Heart left ventricle (tissue), 16 donors: ENCODE results near the gene APP. TPM values are rescaled to one million over a fixed set of nuclear protein-coding genes. Genes with fewer than 3 reads are reported as not detected.

Experiments used
- ATAC-seq, 4 donors: fragments of 200-7000 bp; cut with Tn5 transposase; one replicate each; pipeline ENCODE4 v1.9.1; 2020 to 2022; ENCODE audit warnings: moderate library complexity in 4 of 4, mild to moderate bottlenecking in 3 of 4, moderate number of reproducible peaks in 1 of 4
- DNase-seq, 5 donors: peaks; one replicate each; pipeline ENCODE4 v3.0.0-alpha.2; 2020
- H3K27ac ChIP-seq, 12 donors: fragments of 200-600 bp; sonication (generic) in 4 of 12; one replicate each; pipeline versions ENCODE4 v1.5.0 to v1.8.0; 2016 to 2022; ENCODE audit warnings: mild to moderate bottlenecking in 2 of 12
- H3K27me3 ChIP-seq, 9 donors: fragments of 200-600 bp; sonication (generic) in 2 of 9; one replicate each; pipeline versions ENCODE4 v1.5.1 to v1.8.0; 2016 to 2022; ENCODE audit warnings: mild to moderate bottlenecking in 3 of 9
- H3K36me3 ChIP-seq, 9 donors: fragments of 200-600 bp; sonication (generic) in 2 of 9; one replicate each; pipeline versions ENCODE4 v1.5.0 to v1.8.0; 2018 to 2022; ENCODE audit warnings: mild to moderate bottlenecking in 2 of 9
- H3K4me1 ChIP-seq, 12 donors: fragments of 200-600 bp; sonication (generic) in 4 of 12; one replicate each; pipeline versions ENCODE4 v1.5.0 to v1.8.0; 2016 to 2022; ENCODE audit warnings: mild to moderate bottlenecking in 3 of 12
- H3K4me3 ChIP-seq, 12 donors: fragments of 200-600 bp; sonication (generic) in 4 of 12; one replicate each; pipeline versions ENCODE4 v1.5.0 to v1.8.0; 2017 to 2022; ENCODE audit warnings: mild to moderate bottlenecking in 9 of 12, moderate library complexity in 4 of 12
- H3K9me3 ChIP-seq, 12 donors: fragments of 200-600 bp; sonication (generic) in 4 of 12; one replicate each; pipeline versions ENCODE4 v1.5.0 to v1.8.0; 2016 to 2022; ENCODE audit warnings: mild to moderate bottlenecking in 1 of 12
- POLR2A ChIP-seq, 2 donors: fragments of 450-650 bp; IDR thresholded peaks; one replicate each; pipeline ENCODE4 v1.6.1; 2017; ENCODE audit warnings: antibody characterized with exemption in 2 of 2, mild to moderate bottlenecking in 2 of 2, moderate library complexity in 2 of 2
- WGBS, 4 donors: extraction: QIAGEN DNeasy Blood & Tissue Kit in 2 of 4; methylation state at CpG; one replicate each; pipeline versions ENCODE4 v1.1.5 to v1.1.7; 2013 to 2018; 5-methylcytosine and 5-hydroxymethylcytosine counted together
- intact Hi-C, 10 donors: fragments of 100-400 bp; cut with DNase I; formaldehyde crosslinking; loops; one replicate each; pipeline versions ENCODE4 v1.11.1 to v1.14.2; 2022
- polyA plus RNA-seq, 2 donors: library from polyadenylated mRNA; stranded (reverse); fragments of 200-250 nt; gene quantifications; one replicate each; pipeline ENCODE4 v1.2.3, GENCODE V29; 2013
- total RNA-seq, 9 donors: library from RNA; depleted of rRNA in 2 of 9; stranded (reverse); fragments of >200 nt in 2 of 9; fragmentation: NEBNext Ultra II Directional in 3 of 9; extraction: Animal tissue kit (Norgen Biotek cat#: 25700) in 3 of 9; gene quantifications; one replicate each; pipeline versions ENCODE4 v1.1.0 to v1.2.4, GENCODE V29; 2016 to 2023
- TF ChIP-seq, protein P1 (sequence below), 12 donors: fragments of 200-600 bp; sonication (generic) in 4 of 12; IDR thresholded peaks; one replicate each; pipeline versions ENCODE4 v1.5.0 to v1.8.0; 2018 to 2022; ENCODE audit warnings: antibody characterized with exemption in 12 of 12, mild to moderate bottlenecking in 5 of 12
- donor health status: ischemic (EF 13 %, LVEDD 7.1; RV severe dilation, severe dysfunction).
- donor health status: healthy with polysubstance abuse.
- donor health status: DM: no; HTN: yes; CAD: no.
- donor health status: DM: no; HTN: no; CAD: no.
- donor health status: ischemic (EF 25% LVEDD 6.9; RV normal size, moderate dysfunction).
- donor health status: ischemic (EF 25% LVEDD 5.7; RV mildly dilated, moderate dysfunction).
- donor health status: healthy.
- donor health status: DM: yes; HTN: yes; CAD: no.
- donor health status: ischemic (EF 35%, LVEDD 5.7; RV mildly dilated, moderate dysfunction).
- donor health status: nonischemic (EF 11% LVEDD 7.7; RV severe dilation, severe dysfunction).
- donor health status: DM: yes; HTN: yes; CAD: no.
- donor health status: PGD.
- donor health status: ischemic (EF 29% LVEDD 5.4; RV normal size, mild dysfunction).
- donor health status: nonischemic (EF 23%, LVEDD 6.1; RV moderate dilation, normal function).

Gene APP
- total and polyA plus RNA-seq, 11 donors, result 103 to 467 (median 373) TPM

- Histone ChIP-seq H3K27me3 (no peaks in the 10 kb centered on the region), H3K4me1 (peaks cover 0 to 3% (median 0%) of the 10 kb centered on the region in 12 donors), H3K27ac (no peak overlapping the region), H3K9me3 (no peaks in the 10 kb centered on the region), H3K4me3 (no peak overlapping the region), H3K36me3 (no peaks in the 10 kb centered on the region)
- intact Hi-C loops, result no loop called here
- TF ChIP-seq, protein P1, sequence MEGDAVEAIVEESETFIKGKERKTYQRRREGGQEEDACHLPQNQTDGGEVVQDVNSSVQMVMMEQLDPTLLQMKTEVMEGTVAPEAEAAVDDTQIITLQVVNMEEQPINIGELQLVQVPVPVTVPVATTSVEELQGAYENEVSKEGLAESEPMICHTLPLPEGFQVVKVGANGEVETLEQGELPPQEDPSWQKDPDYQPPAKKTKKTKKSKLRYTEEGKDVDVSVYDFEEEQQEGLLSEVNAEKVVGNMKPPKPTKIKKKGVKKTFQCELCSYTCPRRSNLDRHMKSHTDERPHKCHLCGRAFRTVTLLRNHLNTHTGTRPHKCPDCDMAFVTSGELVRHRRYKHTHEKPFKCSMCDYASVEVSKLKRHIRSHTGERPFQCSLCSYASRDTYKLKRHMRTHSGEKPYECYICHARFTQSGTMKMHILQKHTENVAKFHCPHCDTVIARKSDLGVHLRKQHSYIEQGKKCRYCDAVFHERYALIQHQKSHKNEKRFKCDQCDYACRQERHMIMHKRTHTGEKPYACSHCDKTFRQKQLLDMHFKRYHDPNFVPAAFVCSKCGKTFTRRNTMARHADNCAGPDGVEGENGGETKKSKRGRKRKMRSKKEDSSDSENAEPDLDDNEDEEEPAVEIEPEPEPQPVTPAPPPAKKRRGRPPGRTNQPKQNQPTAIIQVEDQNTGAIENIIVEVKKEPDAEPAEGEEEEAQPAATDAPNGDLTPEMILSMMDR (IDR thresholded peaks at IDR 0.05), result no peak
- TF ChIP-seq POLR2A (IDR thresholded peaks at IDR 0.05), result no peak
- no peak for ATAC-seq
- WGBS, 4 donors, result 85 to 89% (median 87%) methylated on average over 4 of the region's 4 CpGs
- no peak for DNase-seq
Measured at GRCh38 chr21:25863747-25864146, 306.8 kb downstream of the APP start.

GRCh38 chr21:25863031-25863430, 307.5 kb downstream of the APP start:
- H3K4me1 ChIP-seq, result peaks cover 0 to 3% (median 0%) of the 10 kb centered on the region in 12 donors
- intact Hi-C loops, result no loop called here
- ATAC-seq (no peak), DNase-seq (no peak)
- H3K9me3 ChIP-seq, result no peaks in the 10 kb centered on the region
- TF ChIP-seq, protein P1 (IDR thresholded peaks at IDR 0.05), result no peak
- no peak for TF ChIP-seq POLR2A (IDR thresholded peaks at IDR 0.05)
- H3K27ac ChIP-seq, result no peak overlapping the region
- no peaks in the 10 kb centered on the region for H3K36me3 ChIP-seq
- H3K27me3 ChIP-seq, result no peaks in the 10 kb centered on the region
- no peak overlapping the region for H3K4me3 ChIP-seq
- 62 to 83% (median 67%) methylated on average over 1 of the region's 1 CpG for WGBS, 4 donors

DNA sequence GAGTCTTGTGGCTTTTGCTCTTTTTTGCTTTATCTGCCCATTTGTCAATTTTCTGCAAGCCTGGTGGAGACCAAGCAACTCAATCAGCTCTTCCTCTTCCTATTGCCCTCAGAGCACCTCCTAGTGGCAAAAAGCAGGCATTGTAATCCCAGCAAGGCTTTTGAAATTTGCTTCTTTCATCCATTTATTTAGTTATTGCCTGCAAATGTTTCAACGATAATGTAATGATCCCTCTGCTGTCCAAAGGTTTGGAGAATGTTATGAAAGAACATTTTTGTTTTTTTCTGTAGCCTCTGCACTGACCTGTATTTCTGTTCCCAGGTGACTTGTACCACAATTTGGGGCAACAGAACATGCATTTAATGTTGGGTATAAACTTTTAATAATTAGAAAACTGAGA, 308.0 kb downstream of the APP start:
- intact Hi-C loops, result no loop called here

GRCh38 chr21:25862112-25862511, 308.5 kb downstream of the APP start:
- H3K27ac ChIP-seq, result no peak overlapping the region
- ATAC-seq, result peak in 1 of 4 donors; percentile 39
- intact Hi-C loops, result no loop called here
- no peaks in the 10 kb centered on the region for H3K9me3 ChIP-seq
- WGBS, 4 donors, result 62 to 72% (median 69%) methylated on average over 3 of the region's 3 CpGs
- no peaks in the 10 kb centered on the region for H3K27me3 ChIP-seq
- no peak overlapping the region for H3K4me3 ChIP-seq
- H3K4me1 ChIP-seq, result peaks cover 0 to 5% (median 0%) of the 10 kb centered on the region in 12 donors
- no peaks in the 10 kb centered on the region for H3K36me3 ChIP-seq
- DNase-seq, result no peak
- TF ChIP-seq, protein P1 (IDR thresholded peaks at IDR 0.05), result no peak
- no peak for TF ChIP-seq POLR2A (IDR thresholded peaks at IDR 0.05)

More for the DNA sequence above, 308.0 kb downstream of the APP start:
- H3K27me3 ChIP-seq, result no peaks in the 10 kb centered on the region
- H3K27ac ChIP-seq, result no peak overlapping the region
- ATAC-seq (no peak), DNase-seq (no peak)
- TF ChIP-seq POLR2A (IDR thresholded peaks at IDR 0.05), result no peak
- TF ChIP-seq, protein P1 (IDR thresholded peaks at IDR 0.05), result peak in 11 of 12 donors; percentile 19 to 61 (median 43)
- no peaks in the 10 kb centered on the region for H3K36me3 ChIP-seq
- H3K4me3 ChIP-seq, result no peak overlapping the region
- H3K9me3 ChIP-seq, result no peaks in the 10 kb centered on the region
- H3K4me1 ChIP-seq, result peaks cover 0 to 3% (median 0%) of the 10 kb centered on the region in 12 donors
- WGBS, 4 donors, result 40 to 56% (median 54%) methylated on average over 1 of the region's 1 CpG
